ENCODE results near the gene UTRN.

The UTRN gene

DNA sequence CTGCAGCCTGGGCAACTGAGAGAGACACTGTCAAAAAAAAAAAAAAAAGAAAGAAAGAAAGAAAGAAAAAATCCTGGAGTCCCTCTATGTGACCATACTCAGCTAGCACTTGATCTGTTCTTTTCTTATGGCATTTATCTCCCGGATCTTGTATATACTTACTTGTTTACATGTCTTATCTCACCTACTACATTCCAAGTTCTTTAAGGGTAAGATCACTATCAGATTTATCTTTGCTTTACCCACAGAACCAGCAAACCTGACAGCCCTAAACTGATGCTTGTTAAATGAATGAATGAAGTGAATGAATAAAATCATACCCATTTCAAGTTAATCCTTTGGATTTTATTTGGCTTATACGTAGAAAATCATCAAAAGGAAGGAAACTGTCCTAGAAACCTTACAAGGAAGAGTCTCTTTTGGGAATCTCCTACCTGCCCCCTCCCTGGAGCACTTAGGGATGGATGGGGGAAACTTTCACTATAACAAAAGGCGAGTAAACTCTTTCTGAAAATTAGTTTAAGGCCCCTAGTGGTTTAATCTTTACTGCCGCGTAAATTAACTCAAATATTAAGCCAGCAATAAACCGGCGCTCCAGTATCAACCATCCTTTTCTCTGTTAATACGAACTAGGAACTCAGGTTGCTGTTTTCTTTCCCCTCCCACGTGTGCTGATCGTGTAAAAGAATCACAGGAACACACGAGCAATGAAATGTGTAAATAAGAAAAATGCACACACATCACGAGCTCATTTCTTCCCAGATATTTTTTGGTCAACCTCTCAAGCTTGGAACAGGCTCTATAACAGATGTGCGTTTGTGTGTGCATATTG is 1.3 kb upstream of the UTRN start:
- no peak for DNase-seq (ENCODE audit: low read depth)

DNA sequence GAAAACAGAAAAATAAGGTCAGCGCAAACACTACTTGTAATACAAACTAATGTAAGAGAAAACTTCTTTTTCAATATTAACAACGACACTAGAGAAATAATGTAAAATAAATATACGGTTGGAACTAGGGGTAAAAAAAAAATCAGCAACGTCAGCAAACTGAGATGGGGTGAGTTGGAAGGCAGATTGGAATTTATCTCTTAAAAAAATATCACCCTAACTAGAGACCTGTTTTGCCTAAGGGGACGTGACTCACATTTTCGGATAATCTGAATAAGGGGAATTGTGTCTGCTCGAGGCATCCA is 705 bp upstream of the UTRN start:
- DNase-seq (ENCODE audit: low read depth), result no peak

DNA sequence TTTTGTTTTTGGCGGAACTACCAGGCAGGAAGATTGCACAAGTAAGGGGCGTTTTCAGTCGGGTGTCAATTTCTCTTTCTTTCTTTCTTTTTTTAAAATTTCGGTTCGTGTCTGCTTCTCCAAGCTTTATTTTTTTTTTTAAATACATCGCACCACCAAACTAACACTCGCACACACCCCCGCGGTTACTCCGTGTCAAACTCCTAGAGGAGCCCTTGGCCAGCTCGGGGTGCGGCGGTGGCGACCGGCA is 338 bp downstream of the UTRN start:
- no peak for DNase-seq (ENCODE audit: low read depth)

DNA sequence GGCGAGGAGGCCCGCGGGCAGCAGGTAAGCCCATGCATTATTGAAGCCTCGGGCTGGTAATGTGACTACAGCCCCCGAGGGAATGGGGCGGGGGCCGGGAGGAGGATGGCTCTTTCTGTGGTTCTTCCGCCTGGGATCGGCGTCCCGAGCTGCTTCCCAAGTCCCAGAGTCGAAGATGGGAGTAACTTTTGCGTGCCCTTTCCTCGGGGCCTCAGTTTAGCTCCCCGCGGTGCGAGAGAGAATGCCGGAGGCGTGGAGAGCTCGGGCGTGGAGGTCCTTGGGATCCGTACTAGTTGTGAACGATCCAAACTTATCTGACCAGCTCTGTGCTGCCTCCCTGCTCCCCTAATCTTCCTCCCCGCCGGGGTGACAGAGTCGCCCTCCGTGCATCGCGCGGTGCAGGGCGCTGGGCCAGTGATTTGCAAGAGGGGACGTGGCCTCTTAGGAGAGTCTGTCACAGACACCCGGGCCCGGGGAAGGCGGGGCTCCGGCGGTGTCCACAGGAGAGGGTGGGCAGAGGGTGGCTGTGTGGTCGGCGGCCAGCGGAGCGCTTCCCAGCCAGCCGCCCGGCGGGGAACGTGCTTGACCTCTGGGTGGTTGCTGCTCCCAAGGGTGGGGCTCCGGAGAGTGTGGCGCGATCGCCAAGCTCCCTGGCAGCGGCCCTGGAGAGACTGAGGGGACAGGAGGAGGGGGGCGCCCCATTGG is 815 bp downstream of the UTRN start:
- no peak for DNase-seq (ENCODE audit: low read depth)

DNA sequence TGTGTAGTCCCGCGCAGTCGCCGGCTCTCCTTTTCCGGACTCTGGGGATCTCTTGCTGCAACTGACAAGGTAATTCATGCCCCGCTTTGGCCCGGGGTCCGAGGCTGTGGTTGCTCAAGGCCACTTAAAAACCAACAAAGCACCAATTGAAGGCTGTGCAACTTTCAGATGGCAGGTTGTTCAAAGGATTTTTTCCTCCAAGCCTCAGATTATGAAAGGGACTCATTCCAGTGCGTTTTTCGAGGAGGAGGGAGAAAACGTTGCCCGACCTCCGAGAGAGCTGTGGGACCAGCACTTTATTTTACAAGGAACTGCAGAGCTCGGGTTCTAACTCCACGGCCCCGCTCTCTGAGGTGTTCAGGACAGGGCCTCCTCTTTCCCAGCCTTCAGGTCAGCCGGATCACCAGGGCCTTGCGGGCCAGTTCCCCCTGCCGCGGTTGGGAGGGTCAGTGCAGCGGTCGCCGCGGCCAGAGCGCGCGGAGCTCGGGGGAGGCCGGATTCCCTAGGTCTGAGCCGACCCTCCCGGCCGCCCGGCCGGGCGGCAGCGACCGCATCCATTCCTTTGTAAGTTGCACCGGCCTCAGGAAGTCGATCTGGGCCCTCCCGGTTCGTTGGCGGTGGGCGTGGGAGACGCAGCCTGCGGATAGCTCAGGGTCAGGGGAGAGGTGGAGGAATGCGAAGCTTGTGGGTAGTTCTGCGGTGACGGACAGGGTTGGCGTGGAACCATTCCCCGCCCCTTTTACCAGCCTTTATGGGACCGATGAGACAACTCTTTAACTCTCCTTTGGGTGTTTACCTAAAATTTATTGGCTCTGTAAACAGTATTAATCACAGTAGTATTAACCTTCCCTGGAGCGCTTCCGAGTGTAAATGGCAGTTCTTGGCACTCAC is 1.6 kb downstream of the UTRN start:
- no peak for DNase-seq (ENCODE audit: low read depth)

DNA sequence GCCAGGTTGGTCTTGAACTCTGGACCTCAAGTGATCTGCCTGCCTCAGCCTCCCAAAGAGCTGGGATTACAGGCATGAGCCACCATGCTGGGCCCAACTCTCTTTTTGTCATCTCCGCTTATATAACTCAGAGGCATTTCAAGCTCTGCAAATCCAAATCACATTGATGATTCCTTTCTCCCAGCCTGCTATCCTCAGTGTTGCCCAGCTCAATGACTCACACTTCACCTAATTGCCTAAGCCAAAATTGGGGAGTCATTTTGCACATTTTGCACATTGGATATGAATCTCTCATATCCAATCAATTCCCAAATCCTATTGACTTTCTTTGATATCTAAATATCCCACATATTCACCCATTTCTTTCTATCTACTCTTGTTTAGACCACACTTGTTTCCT is 3.9 kb downstream of the UTRN start:
- no peak for DNase-seq (ENCODE audit: low read depth)

DNA sequence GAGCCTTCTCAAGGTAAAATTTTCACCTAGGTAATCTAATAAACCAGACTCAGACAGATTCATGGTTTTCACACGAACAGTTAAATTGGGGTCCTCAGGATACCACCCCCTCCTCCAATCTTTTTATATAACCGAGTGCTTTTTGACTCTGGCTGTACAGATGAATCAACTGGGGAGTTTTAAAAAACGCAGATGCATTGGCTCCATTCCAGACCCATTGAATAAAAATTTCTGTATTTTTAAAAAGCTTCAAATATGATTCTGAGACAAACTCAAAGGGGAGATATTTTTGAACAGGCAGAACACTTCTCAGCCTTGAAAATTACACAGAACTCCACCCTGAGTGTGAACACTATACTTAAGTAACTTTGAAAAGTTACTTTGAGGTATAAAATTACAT is 7.2 kb downstream of the UTRN start:
- DNase-seq (ENCODE audit: low read depth), result no peak

DNA sequence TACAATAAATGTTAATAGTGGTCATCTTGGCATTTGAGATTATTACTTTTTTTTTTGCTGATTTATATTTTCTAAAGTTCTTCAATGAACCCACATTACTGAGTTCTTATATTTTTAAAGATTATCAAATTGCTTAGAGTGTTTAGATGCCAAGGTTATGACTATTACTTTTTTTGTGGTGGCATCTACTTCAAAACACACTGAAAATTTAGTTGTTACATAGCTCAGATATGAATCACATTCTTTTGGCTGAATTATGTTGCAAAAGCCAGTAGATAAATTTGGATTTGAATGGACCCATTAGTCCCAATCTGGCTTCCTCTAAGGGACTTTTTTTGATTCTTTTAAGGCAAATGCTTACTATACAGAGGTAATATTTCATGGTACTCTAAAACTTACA is 8.9 kb downstream of the UTRN start:
- no peak for DNase-seq (ENCODE audit: low read depth)

DNA sequence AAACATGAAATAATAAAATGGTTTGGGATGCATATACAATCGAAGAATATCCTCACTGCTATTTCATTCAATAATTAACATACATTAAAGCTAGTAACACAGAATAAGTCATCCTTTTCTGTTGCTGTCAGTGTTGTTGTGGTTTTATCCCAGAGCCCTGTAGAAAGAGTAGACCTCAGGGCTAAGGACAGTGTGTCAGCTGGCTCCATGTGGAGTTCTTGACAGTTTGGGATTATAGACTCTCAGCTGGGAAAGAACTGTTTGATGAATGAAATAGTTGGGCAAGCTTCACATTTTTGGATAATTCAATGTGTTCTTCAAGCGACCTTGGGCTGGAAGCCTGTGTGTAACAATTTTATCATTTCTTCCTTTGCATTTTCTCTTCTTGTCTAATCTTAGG is 10.1 kb downstream of the UTRN start:
- DNase-seq (ENCODE audit: low read depth), result no peak

DNA sequence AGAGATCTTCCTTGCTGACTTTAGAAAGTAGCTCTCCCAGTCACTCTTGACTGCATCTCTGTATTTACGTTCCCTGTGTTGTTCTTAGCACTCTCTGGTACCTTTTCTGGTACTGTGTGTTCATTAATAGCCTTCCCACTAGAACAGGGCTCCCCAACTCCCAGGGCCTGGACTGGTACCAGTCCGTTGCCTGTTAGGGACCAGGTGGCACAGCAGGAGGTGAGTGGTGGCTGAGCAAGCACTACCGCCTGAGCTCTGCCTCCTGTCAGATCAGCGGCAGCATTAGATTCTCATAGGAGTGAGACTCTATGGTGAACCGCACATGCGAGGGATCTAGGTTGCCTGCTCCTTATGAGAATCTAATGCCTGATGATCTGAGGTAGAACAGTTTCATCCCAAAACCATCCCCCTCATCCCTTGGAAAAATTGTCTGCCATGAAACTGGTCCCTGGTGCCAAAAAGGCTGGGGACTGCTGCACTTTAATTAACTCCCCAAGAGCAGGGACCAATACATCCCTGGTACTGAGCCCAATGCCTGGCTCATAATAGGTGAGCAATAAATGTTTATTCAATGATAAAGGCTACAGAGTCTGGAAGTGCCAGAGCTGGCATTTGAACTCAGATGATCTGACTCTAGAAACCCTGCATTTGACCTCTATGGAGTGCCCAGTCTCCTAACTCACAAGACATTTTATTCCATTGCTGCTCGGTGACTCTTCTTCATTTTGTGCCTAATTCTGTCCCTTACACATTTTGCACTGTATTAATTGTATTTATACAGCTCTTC is 11.0 kb downstream of the UTRN start:
- DNase-seq (ENCODE audit: low read depth), result no peak

DNA sequence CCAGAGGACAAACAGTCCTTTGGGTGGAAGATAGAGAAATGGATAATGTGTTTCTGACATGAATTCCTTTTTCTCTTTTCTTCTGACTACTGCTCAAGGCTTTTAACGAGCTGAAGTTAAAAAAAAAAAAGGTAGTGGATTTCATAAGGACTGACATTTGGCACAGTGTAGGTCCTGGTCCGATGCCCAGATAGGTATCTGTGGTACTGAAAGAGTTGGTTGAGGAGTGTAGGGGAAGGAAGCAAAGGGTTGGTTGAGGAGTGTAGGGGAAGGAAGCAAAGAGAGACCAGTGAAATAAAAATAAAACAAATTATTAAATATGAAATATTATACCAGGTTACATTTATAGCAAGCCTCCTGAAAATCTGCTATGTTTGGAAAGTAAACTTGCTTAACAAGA is 11.8 kb downstream of the UTRN start:
- no peak for DNase-seq (ENCODE audit: low read depth)

DNA sequence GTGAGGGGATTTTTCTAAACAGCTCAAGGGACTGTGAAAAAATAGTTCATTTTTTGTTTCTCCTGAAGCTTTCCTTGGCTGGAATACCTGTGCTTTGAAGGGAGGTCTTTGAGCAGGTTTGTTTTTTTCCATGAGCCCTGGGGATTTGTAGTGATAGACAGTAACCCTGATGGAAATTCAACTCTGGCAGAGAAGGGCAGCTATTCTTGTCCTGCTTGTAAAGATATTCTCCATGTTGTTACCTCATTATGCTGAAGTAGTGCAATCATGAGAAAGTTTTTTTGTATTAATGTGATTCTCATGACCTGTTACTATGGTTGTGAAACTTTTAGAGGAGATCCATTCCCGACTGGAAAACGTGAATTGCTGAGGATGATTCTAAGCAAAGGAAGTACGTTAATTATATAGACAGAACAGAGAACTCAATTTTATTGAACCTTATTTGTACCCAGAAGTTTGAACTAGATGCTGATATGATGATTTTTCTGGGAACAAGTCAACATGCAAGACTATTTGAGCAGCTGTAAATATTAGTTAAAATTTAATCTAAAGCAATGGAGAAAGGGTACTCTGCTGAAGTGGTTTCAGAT is 12.5 kb downstream of the UTRN start:
- no peak for DNase-seq (ENCODE audit: low read depth)

DNA sequence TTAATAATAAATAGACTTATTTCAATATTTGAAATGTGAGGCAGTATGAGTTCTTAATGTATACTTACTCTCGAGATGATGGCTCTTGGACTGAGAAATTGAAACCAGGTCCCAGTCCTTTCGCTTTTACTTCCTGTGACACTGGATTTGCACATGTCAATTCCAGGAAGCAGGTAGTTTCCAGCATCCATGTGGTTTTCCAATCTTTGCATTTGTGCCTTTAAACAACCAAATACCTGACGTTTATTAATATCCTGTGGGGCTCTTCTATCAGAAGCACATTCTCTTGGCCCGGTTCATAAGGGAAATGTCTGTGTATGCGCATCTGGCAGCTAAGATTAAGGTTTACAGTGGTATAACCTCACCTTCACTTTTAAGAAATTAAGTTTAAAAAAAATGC is 13.1 kb downstream of the UTRN start:
- no peak for DNase-seq (ENCODE audit: low read depth)

DNA sequence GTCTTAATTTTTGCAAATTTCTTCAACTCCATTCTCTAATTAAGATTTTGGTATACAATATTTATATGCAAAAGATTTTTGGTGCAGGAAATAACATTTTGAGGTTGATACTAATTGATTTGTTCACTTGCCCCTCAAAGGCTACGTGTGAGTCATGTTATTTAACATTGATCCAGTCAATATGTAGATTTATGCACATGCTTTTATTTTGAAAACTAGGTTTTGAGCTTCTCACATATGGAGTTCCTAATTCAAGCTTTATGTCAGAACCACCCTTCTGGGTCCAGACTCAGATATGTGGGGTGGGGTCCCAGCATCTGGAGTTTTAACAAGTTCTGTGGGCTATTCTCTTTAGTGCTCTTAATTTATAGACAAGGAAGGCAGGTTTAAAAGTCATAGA is 13.8 kb downstream of the UTRN start:
- no peak for DNase-seq (ENCODE audit: low read depth)

DNA sequence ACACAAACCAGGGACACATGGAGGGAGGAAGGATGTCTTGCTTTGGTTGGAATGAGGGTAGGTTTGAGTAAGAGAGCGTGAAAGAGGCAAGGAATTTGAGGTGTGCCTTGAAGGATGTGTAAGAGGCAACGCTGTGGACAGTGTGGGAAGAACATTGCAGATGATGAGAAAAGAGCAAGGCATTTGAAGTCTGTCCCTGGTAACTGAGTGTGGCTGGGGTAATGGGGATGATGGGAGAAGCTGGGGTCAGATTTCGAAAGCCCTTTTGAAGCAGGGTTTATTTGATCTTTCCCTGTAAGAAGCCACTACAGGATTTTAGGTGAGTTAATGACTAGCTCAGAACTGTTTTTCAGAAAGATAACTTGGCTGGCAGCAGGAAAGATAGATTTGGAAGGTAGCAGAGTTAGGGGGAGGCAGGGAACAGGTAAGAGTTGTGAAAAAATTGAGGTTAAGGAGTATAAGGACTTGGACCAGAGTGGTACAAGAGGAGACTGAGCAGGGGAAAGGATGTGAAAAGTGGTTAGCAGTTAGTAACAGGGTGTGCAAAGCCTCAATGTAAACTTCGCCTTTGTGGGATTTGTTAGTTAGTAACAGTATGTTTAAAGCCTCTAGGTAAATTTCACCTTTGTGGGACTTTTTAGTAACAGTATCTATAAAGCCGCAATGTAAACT is 17.7 kb downstream of the UTRN start:
- DNase-seq (ENCODE audit: low read depth), result no peak

DNA sequence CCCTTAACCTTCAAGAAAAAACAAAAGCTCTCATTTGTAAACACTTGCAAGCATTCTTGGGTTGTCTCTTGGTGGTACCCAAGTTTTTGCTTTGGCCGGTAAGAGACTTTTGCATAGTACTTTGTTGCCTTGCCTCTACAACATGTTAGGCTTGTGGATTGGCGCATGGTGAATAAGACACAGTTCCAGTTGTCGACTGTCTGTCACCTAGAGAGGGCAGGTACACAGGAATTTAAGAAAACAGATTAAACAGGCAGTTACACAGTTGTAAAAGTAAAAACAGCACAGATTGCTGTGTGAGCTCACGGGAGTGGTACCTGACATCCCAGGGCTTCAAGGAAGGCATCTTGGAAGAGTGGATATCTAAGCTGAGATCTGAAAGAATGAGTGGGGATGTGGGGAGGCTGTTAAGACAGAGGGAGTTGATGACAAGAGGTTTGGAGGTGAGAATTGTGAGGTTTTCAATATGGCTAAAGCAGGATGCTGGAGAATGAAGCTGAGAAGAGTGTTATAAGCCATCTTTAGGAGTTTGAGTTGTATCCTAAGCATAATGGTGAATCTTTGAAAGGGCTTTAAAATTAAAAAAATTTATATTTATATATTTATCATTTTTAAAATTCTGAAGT is 19.2 kb downstream of the UTRN start:
- DNase-seq (ENCODE audit: low read depth), result no peak

DNA sequence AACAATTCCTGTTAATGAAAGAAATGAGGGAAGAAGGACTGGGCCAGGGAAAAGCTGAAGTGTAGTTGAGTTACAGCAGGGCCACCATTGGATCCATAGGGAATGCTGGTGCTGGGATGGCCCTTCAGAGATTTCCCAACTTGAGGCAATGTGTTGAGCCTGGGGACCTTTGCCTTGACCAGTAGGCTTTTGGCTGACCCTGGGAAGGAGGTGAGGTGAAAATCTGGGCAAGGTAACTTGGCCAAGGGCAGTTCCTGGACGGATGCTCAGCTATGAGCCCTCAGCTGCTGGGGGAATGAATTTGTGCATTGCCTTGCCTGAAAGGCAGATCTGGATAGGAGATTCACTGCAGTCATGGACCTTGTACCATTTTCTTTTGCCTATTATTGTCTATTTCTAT is 20.4 kb downstream of the UTRN start:
- DNase-seq (ENCODE audit: low read depth), result no peak

DNA sequence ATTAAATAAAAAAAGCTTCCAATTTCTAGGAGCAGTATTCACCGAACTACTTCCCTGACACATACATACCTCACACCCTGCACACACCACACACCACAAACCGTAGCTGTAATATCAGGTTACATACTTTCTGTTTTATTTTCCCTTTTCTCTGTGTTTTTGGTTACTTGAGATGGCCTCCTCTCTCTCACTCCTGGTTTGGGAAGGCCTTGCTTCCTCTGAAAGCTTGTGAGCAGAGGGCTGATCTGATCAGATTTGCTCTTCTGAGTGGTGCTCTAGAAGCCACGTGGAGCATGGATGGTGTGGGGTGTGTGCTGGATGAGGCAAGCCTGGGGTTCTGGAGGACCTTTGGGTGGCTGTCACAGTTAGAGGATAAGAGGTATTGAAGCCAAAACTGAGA is 20.9 kb downstream of the UTRN start:
- peak; percentile 6 for DNase-seq (ENCODE audit: low read depth)

DNA sequence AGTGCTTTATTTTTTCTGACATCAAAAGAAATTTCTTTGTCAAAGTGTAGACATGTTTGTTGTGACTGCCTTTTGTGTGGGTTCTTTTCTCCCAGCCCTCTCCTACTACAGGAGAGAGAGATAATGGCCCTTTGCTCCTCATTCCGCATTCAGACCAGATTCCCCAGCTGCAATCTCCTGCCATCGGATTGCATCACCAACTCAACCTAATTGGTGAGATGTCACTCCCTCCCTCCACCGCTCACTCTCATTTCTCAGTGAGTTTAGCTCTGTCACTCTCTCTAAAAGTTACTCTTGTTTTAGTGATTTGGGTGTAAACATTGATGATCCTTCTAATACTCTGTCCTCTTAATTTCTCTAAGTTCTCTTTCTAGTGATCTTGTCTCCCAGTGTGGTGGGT is 22.7 kb downstream of the UTRN start:
- DNase-seq (ENCODE audit: low read depth), result no peak

DNA sequence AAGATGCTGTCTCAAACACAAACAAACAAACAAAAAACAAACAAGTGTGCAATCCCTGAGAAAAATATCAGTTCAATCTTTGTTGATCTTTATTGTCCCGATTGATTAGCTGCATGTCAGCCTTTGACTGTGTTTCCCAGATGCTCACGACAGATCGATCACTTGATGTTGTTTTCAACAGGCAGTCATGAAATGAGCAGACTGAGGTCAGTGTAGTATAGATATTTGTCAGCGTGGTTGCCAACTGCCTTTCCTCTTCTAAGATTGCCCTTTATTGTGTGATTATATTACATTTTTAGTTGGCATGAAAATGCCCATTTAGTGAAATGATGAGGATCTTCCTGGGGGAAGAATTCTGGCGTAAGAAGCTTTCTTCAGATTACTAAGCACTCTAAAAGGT is 25.6 kb downstream of the UTRN start:
- DNase-seq (ENCODE audit: low read depth), result no peak

DNA sequence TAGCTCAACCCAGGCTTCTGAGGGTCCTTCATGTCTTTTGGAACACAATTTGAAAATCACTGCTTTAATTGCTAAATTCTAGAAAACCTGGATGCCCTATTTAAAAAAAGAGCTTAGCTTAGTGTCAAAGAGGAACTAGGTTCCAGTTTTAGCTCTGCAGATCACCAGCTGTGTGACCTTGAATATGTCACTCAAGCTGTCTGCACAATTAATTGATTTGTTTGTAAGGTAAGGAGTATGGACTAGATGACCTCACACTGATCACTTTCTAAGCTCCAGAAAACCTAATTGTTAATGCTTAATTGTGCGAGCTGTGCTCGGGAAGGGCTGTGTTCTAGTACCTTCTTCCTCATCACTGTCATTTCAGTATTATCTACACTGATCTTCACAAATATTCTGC is 26.2 kb downstream of the UTRN start:
- DNase-seq (ENCODE audit: low read depth), result no peak

All from stimulated activated CD8-positive, alpha-beta memory T cell treated with anti-CD3 and anti-CD28 coated beads, Interleukin-4, amount 100 ng/mL, for 24 hours (primary cell).